Activated T-cell treated with anti-CD3 and anti-CD28 coated beads, Interleukin-2, amount 50 U/mL, for 72 hours (primary cell): ENCODE results near the gene FSTL4. TPM values are rescaled to one million over a fixed set of nuclear protein-coding genes. Genes with fewer than 3 reads are reported as not detected.

Source experiments
- ATAC-seq, 2 donors: fragments of 150-1000 bp; cut with Tn5 transposase; replicated peaks in 1 of 2; 2 replicates each; pipeline ENCODE4 v1.10.0; 2021; ENCODE audit warnings: moderate library complexity in 2 of 2, mild to moderate bottlenecking in 1 of 2
- DNase-seq, 2 donors: peaks; one replicate each; pipeline ENCODE4 v3.0.0; 2021 to 2022; ENCODE audit warnings: mixed read lengths in 1 of 2
- H3K27ac Mint-ChIP-seq: one replicate; pipeline ENCODE4 v1.8.0; 2022; ENCODE audit warnings: mild to moderate bottlenecking, moderate library complexity, mixed read lengths
- H3K27me3 Mint-ChIP-seq: one replicate; pipeline ENCODE4 v1.8.0; 2022; ENCODE audit warnings: low read depth, mixed read lengths
- H3K36me3 Mint-ChIP-seq, 2 donors: one replicate each; pipeline ENCODE4 v1.8.0; 2022; ENCODE audit warnings: mixed read lengths in 2 of 2, mild to moderate bottlenecking in 1 of 2; ENCODE audit not compliant: insufficient read depth in 2 of 2
- H3K4me1 Mint-ChIP-seq: one replicate; pipeline ENCODE4 v1.8.0; 2022; ENCODE audit warnings: low read depth, mixed read lengths
- H3K4me3 Mint-ChIP-seq, 2 donors: one replicate each; pipeline ENCODE4 v1.8.0; 2022; ENCODE audit warnings: mild to moderate bottlenecking in 2 of 2, mixed read lengths in 2 of 2, moderate library complexity in 2 of 2
- H3K9me3 Mint-ChIP-seq, 2 donors: one replicate each; pipeline ENCODE4 v1.8.0; 2022; ENCODE audit warnings: mixed read lengths in 2 of 2
- total RNA-seq, 2 donors: library from RNA; stranded (reverse); gene quantifications; one replicate each; pipeline ENCODE4 v1.2.3, GENCODE V29; 2022

Gene FSTL4
- not detected for total RNA-seq

- Mint-ChIP-seq H3K27ac (no peak within 1 kb of the TSS), H3K9me3 (no peaks in the 10 kb centered on the region), H3K4me3 (peak within 1 kb of the TSS; percentile 77 to 80), H3K36me3 (peaks cover 0 to 3% of the 10 kb centered on the region in 2 donors), H3K4me1 (peaks cover 11% of the 10 kb centered on the region), H3K27me3 (peaks cover 53% of the 10 kb centered on the region)
- DNase-seq (peak; percentile 41 to 55), ATAC-seq (peak; percentile 68 to 74)
Observed at GRCh38 chr5:133612249-133612860, at the start of gene FSTL4. FSTL4 (minus strand) TSS chr5:133612541.

- Mint-ChIP-seq H3K27ac (no peak overlapping the region), H3K36me3 (no peaks in the 10 kb centered on the region)
Observed at GRCh38 chr5:133661389-133661788, 49.0 kb upstream of the FSTL4 start.

GRCh38 chr5:133658327-133658726 lies 46.0 kb upstream of the FSTL4 start:
- Mint-ChIP-seq H3K4me3 (no peak overlapping the region), H3K27me3 (no peaks in the 10 kb centered on the region), H3K9me3 (no peaks in the 10 kb centered on the region), H3K36me3 (no peaks in the 10 kb centered on the region), H3K4me1 (no peaks in the 10 kb centered on the region), H3K27ac (no peak overlapping the region)
- DNase-seq (no peak), ATAC-seq (no peak)

More at GRCh38 chr5:133661389-133661788, 49.0 kb upstream of the FSTL4 start:
- ATAC-seq (no peak), DNase-seq (no peak)
- Mint-ChIP-seq H3K27me3 (no peaks in the 10 kb centered on the region), H3K4me3 (no peak overlapping the region), H3K9me3 (no peaks in the 10 kb centered on the region), H3K4me1 (no peaks in the 10 kb centered on the region)

- ATAC-seq: no peak
- DNase-seq: no peak
- Mint-ChIP-seq H3K27me3 (peaks cover 7% of the 10 kb centered on the region), H3K4me3 (no peak overlapping the region), H3K27ac (no peak overlapping the region), H3K9me3 (no peaks in the 10 kb centered on the region), H3K4me1 (no peaks in the 10 kb centered on the region), H3K36me3 (no peaks in the 10 kb centered on the region)
Observed at GRCh38 chr5:133657036-133657435, 44.7 kb upstream of the FSTL4 start.

GRCh38 chr5:133655966-133656365 lies 43.6 kb upstream of the FSTL4 start:
- DNase-seq (no peak), ATAC-seq (no peak)
- H3K36me3 Mint-ChIP-seq: no peaks in the 10 kb centered on the region
- peaks cover 8% of the 10 kb centered on the region for H3K27me3 Mint-ChIP-seq
- no peak overlapping the region for H3K4me3 Mint-ChIP-seq
- no peak overlapping the region for H3K27ac Mint-ChIP-seq
- no peaks in the 10 kb centered on the region for H3K4me1 Mint-ChIP-seq
- no peaks in the 10 kb centered on the region for H3K9me3 Mint-ChIP-seq

- Mint-ChIP-seq H3K27me3 (peaks cover 18% of the 10 kb centered on the region), H3K27ac (no peak overlapping the region), H3K36me3 (no peaks in the 10 kb centered on the region), H3K4me1 (no peaks in the 10 kb centered on the region), H3K9me3 (no peaks in the 10 kb centered on the region), H3K4me3 (no peak overlapping the region)
- ATAC-seq (no peak), DNase-seq (no peak)
Observed at GRCh38 chr5:133653760-133654049, 41.4 kb upstream of the FSTL4 start.

GRCh38 chr5:133652951-133653759 lies 40.8 kb upstream of the FSTL4 start:
- Mint-ChIP-seq H3K4me3 (no peak overlapping the region), H3K36me3 (no peaks in the 10 kb centered on the region), H3K9me3 (no peaks in the 10 kb centered on the region), H3K27ac (no peak overlapping the region), H3K4me1 (no peaks in the 10 kb centered on the region), H3K27me3 (peaks cover 22% of the 10 kb centered on the region)
- DNase-seq (no peak), ATAC-seq (no peak)

GRCh38 chr5:133644000-133644865 lies 31.9 kb upstream of the FSTL4 start:
- Mint-ChIP-seq H3K27me3 (peaks cover 55% of the 10 kb centered on the region), H3K9me3 (no peaks in the 10 kb centered on the region), H3K27ac (no peak overlapping the region), H3K4me1 (no peaks in the 10 kb centered on the region), H3K36me3 (no peaks in the 10 kb centered on the region), H3K4me3 (no peak overlapping the region)
- ATAC-seq (no peak), DNase-seq (no peak)

- no peaks in the 10 kb centered on the region for H3K9me3 Mint-ChIP-seq
- H3K27me3 Mint-ChIP-seq: peaks cover 55% of the 10 kb centered on the region
- ATAC-seq (no peak), DNase-seq (no peak)
- no peaks in the 10 kb centered on the region for H3K36me3 Mint-ChIP-seq
- H3K4me3 Mint-ChIP-seq: no peak overlapping the region
- no peaks in the 10 kb centered on the region for H3K4me1 Mint-ChIP-seq
- no peak overlapping the region for H3K27ac Mint-ChIP-seq
Observed at GRCh38 chr5:133643365-133643764, 31.0 kb upstream of the FSTL4 start.

- Mint-ChIP-seq H3K9me3 (no peaks in the 10 kb centered on the region), H3K36me3 (no peaks in the 10 kb centered on the region), H3K27me3 (peaks cover 60% of the 10 kb centered on the region), H3K27ac (no peak overlapping the region), H3K4me1 (no peaks in the 10 kb centered on the region), H3K4me3 (no peak overlapping the region)
- DNase-seq: no peak
- ATAC-seq: no peak
Observed at GRCh38 chr5:133642153-133642722, 29.9 kb upstream of the FSTL4 start.

- no peak overlapping the region for H3K4me3 Mint-ChIP-seq
- no peaks in the 10 kb centered on the region for H3K4me1 Mint-ChIP-seq
- no peaks in the 10 kb centered on the region for H3K9me3 Mint-ChIP-seq
- no peak overlapping the region for H3K27ac Mint-ChIP-seq
- H3K36me3 Mint-ChIP-seq: no peaks in the 10 kb centered on the region
- ATAC-seq (no peak), DNase-seq (no peak)
- H3K27me3 Mint-ChIP-seq: peaks cover 60% of the 10 kb centered on the region
Observed at GRCh38 chr5:133641683-133642082, 29.3 kb upstream of the FSTL4 start.

GRCh38 chr5:133639850-133640528 lies 27.6 kb upstream of the FSTL4 start:
- no peaks in the 10 kb centered on the region for H3K4me1 Mint-ChIP-seq
- H3K4me3 Mint-ChIP-seq: no peak overlapping the region
- H3K9me3 Mint-ChIP-seq: no peaks in the 10 kb centered on the region
- DNase-seq: no peak
- ATAC-seq: no peak
- H3K27me3 Mint-ChIP-seq: peaks cover 43% of the 10 kb centered on the region
- H3K36me3 Mint-ChIP-seq: no peaks in the 10 kb centered on the region
- no peak overlapping the region for H3K27ac Mint-ChIP-seq
